K562 (cell line): ENCODE measurements around the gene EVL. TPM values are rescaled to one million over a fixed set of nuclear protein-coding genes. Genes with fewer than 3 reads are reported as not detected.

Experiments used
- ATAC-seq: fragments of 200-7000 bp; cut with Tn5 transposase; 3 replicates; pipeline ENCODE4 v1.9.1; 2020; ENCODE audit warnings: moderate library complexity
- BruUV-seq: library from RNA; stranded (reverse); fragments of 400-500 nt; replicated peaks from 2 replicates; lab custom pipeline; 2021; lab: Mats Ljungman, UMichigan
- CTCF ChIA-PET: fragments of 300-600 bp; formaldehyde crosslinking; extraction: SDS; loops from one replicate; lab custom pipeline; 2021; ENCODE audit warnings: low intra/inter-chr PET ratio; lab: Yijun Ruan, JAX
- POLR2A ChIA-PET: fragments of 300-600, 350-650 bp; sonication (Branson Sonifier 250); formaldehyde crosslinking; extraction: SDS; loops from one replicate; lab custom pipeline; 2021; ENCODE audit warnings: antibody characterized with exemption, inconsistent platforms; lab: Yijun Ruan, JAX
- DNase-seq, 4 experiments: peaks; one replicate each; pipeline versions ENCODE4 v3.0.0 to v3.0.0-alpha.2; 2011 to 2018; ENCODE audit warnings: low spot score in 3 of 4, mixed read lengths in 3 of 4; ENCODE audit errors: extremely low read depth in 1 of 4
- FAIRE-seq: peaks from 2 replicates; lab custom pipeline; 2011; peaks lifted over from hg19 to GRCh38; lab: Jason Lieb, UNC
- H2AFZ ChIP-seq: 2 replicates; pipeline ENCODE4 v1.6.0; 2011; ENCODE audit warnings: low read depth, low read length, control low read depth, inconsistent platforms
- H3K27ac ChIP-seq: fragments of 200-600 bp; 3 replicates; pipeline ENCODE4 v1.8.0; 2011; ENCODE audit warnings: low read depth, mild to moderate bottlenecking, control low read depth, inconsistent platforms, low read length, moderate library complexity, mixed read lengths; ENCODE audit errors: extremely low read depth
- H3K27me3 ChIP-seq, 2 experiments: fragments of 300-600 bp in 1 of 2; 2 replicates in 1 of 2; 3 replicates in 1 of 2; pipeline versions ENCODE4 v1.6.0 to v1.8.0; 2011; ENCODE audit warnings: inconsistent platforms in 2 of 2, low read length in 2 of 2, mild to moderate bottlenecking in 1 of 2, mixed read lengths in 1 of 2, moderate library complexity in 1 of 2; ENCODE audit not compliant: control insufficient read depth in 2 of 2, insufficient read depth in 2 of 2
- H3K36me3 ChIP-seq: fragments of 300-600 bp; 3 replicates; pipeline ENCODE4 v1.8.0; 2011; ENCODE audit warnings: mild to moderate bottlenecking, low read length, inconsistent platforms; ENCODE audit not compliant: control insufficient read depth, insufficient read depth
- H3K4me1 ChIP-seq, 2 experiments: fragments of 200-600 bp in 1 of 2; replicated peaks in 1 of 2; 2 replicates in 1 of 2; 3 replicates in 1 of 2; pipeline versions ENCODE4 v1.5.1 to v1.8.0; 2011; ENCODE audit warnings: inconsistent platforms in 2 of 2, low read length in 2 of 2, mild to moderate bottlenecking in 1 of 2, mixed read lengths in 1 of 2, moderate library complexity in 1 of 2; ENCODE audit not compliant: control insufficient read depth in 2 of 2, insufficient read depth in 2 of 2
- H3K4me2 ChIP-seq: 2 replicates; pipeline ENCODE4 v1.6.1; 2011; ENCODE audit warnings: low read length, control low read depth, inconsistent platforms, mixed read lengths; ENCODE audit not compliant: insufficient read depth
- H3K4me3 ChIP-seq: fragments of 200-600 bp; sonication (generic), shearing (Covaris generic); 2 replicates; pipeline ENCODE4 v1.5.1; 2016; ENCODE audit warnings: control low read depth, inconsistent platforms
- H3K79me2 ChIP-seq: fragments of 200-600 bp; 3 replicates; pipeline ENCODE4 v1.8.0; 2011; ENCODE audit warnings: low read length, inconsistent platforms; ENCODE audit not compliant: control insufficient read depth, insufficient read depth
- H3K9ac ChIP-seq, 2 experiments: 2 replicates each; pipeline versions ENCODE4 v1.6.0 to v1.6.1; 2011; ENCODE audit warnings: low read depth in 2 of 2, low read length in 2 of 2, control low read depth in 1 of 2, inconsistent platforms in 1 of 2, mild to moderate bottlenecking in 1 of 2, mixed read lengths in 1 of 2; ENCODE audit not compliant: insufficient read depth in 1 of 2
- H3K9me1 ChIP-seq: one replicate; pipeline ENCODE4 v1.6.0; 2011; ENCODE audit warnings: inconsistent platforms, mild to moderate bottlenecking, low read length, moderate library complexity; ENCODE audit not compliant: control insufficient read depth, insufficient read depth
- H3K9me3 ChIP-seq: replicated peaks from 2 replicates; pipeline ENCODE4 v1.5.1; 2011; ENCODE audit warnings: low read depth, low read length, inconsistent platforms; ENCODE audit not compliant: control insufficient read depth, insufficient read depth
- H4K20me1 ChIP-seq: replicated peaks from 2 replicates; pipeline ENCODE4 v1.6.1; 2011; ENCODE audit warnings: low read length, inconsistent platforms, mixed read lengths; ENCODE audit not compliant: control insufficient read depth, insufficient read depth
- CREB1 ChIP-seq, 2 experiments: sonication (generic) in 1 of 2; formaldehyde crosslinking in 1 of 2; IDR thresholded peaks; 2 replicates each; pipeline versions ENCODE4 v1.6.1 to v1.8.0; 2012 to 2022; ENCODE audit warnings: inconsistent platforms in 1 of 2, mild to moderate bottlenecking in 1 of 2, missing genetic modification reagents in 1 of 2, moderate library complexity in 1 of 2
- HDAC2 ChIP-seq: fragments of 450-650 bp; IDR thresholded peaks from 2 replicates; pipeline ENCODE4 v1.6.1; 2016; ENCODE audit warnings: mild to moderate bottlenecking
- PHB ChIP-seq: fragments of 250-450 bp; sonication (Bioruptor Pico); IDR thresholded peaks from 2 replicates; pipeline ENCODE4 v1.5.0; 2021
- TFAM ChIP-seq: fragments of 250-450 bp; sonication (Bioruptor Pico); conservative IDR thresholded peaks from 2 replicates; pipeline ENCODE4 v1.5.0; 2021; ENCODE audit warnings: mild to moderate bottlenecking, moderate library complexity
- WHSC1 ChIP-seq: IDR thresholded peaks from one replicate; pipeline ENCODE4 v1.6.1; 2012; ENCODE audit warnings: low read length, control low read depth, inconsistent platforms
- WGBS: fragments of 100-300 bp; shearing (Covaris generic); methylation state at CpG from one replicate; pipeline ENCODE4 v1.1.6; 2016; ENCODE audit warnings: low coverage, mixed read lengths; ENCODE audit not compliant: insufficient coverage; ENCODE audit errors: missing lambda C conversion rate; 5-methylcytosine and 5-hydroxymethylcytosine counted together
- in situ Hi-C: fragments of 300-500 bp; cut with MboI; formaldehyde crosslinking; loops from 4 replicates; pipeline ENCODE4 v1.15.0; 2018; ENCODE audit warnings: inconsistent platforms, mixed read lengths
- intact Hi-C: fragments of 100-400 bp; cut with micrococcal nuclease; formaldehyde crosslinking; loops from 2 replicates; pipeline ENCODE4 v1.14.2; 2022
- polyA plus RNA-seq, 8 experiments: library from polyadenylated mRNA; depleted of rRNA in 4 of 8; stranded (reverse) in 5 of 8; unstranded in 3 of 8; fragments of >200 nt; fragmentation: Nextera tagmentation in 2 of 8; fragmentation: Illumina TruSeq in 1 of 8; extraction: Ambion mirVana in 2 of 8; extraction: Trizol in 1 of 8; gene quantifications; 2 replicates each; pipeline versions ENCODE4 v1.2.1 to v1.2.3, GENCODE V29; 2011 to 2014; ENCODE audit warnings: inconsistent platforms in 1 of 8, missing spikeins in 1 of 8
- total RNA-seq, 7 experiments: library from RNA; depleted of rRNA in 6 of 7; stranded (reverse); fragments of >200 nt in 6 of 7; fragmentation: Illumina TruSeq in 2 of 7; extraction: Trizol in 2 of 7; gene quantifications; 2 replicates each; pipeline versions ENCODE4 v1.2.1 to v1.2.3, GENCODE V29; 2011 to 2021; ENCODE audit warnings: low replicate concordance in 1 of 7
- TF ChIP-seq, protein P1 (sequence below): fragments of 250-450 bp; sonication (Bioruptor Pico); IDR thresholded peaks from 2 replicates; pipeline ENCODE4 v1.8.0; 2022; ENCODE audit warnings: moderate library complexity, mild to moderate bottlenecking, inconsistent platforms
- TF ChIP-seq, protein P2 (sequence below), 2 experiments: fragments of 450-650 bp in 1 of 2; sonication (generic) in 1 of 2; formaldehyde crosslinking; conservative IDR thresholded peaks; 2 replicates each; pipeline versions ENCODE4 v1.4.0 to v1.8.1; 2020 to 2022; ENCODE audit warnings: mild to moderate bottlenecking in 1 of 2, missing genetic modification reagents in 1 of 2
- TF ChIP-seq, protein P3 (sequence below): fragments of 450-650 bp; IDR thresholded peaks from 2 replicates; pipeline ENCODE4 v1.6.1; 2016; ENCODE audit warnings: borderline replicate concordance
- TF ChIP-seq, protein P4 (sequence below): fragments of 450-650 bp; IDR thresholded peaks from one replicate; pipeline ENCODE4 v1.6.1; 2018; ENCODE audit warnings: mild to moderate bottlenecking, moderate library complexity; ENCODE audit not compliant: partially characterized antibody

The EVL gene
- total and polyA plus RNA-seq, 9 of the 15 experiments (the other 6 are each of a cell fraction or from before 2014, with no cell fraction given), result 2.9 to 43.4 (median 23.9) TPM

DNA sequence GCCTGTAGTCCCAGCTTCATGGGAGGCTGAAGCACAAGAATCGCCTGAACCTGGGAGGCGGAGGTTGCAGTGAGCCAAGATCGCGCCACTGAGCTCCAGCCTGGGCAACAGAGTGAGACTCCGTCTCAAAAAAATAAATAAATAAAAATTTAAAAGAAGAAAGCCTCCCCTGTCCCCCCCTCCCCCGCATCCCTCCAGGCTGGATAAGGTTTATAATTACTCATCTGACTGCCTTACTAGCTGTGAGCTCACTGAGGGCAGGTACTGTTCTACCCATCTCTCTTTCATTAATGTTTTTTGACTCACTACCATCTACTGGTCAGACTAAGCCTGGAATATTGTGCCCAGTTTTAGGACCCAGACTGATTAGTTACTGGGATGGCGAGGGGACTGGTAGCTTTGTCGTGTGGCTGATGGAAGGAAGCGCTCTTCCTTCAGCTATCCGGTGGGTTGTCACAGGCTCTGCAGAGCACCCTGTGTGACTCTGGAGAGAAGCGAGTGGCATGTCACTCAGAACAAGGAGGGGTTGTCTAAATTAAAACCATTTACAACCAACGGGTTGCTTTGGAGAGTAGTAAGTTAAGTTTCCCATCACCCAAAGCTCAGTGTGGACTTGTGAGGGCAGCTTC lies 16.9 kb downstream of the EVL start:
- no TSS peak for BruUV-seq
- CTCF ChIA-PET, result no interaction called here
- no peak overlapping the region for H3K9ac ChIP-seq
- POLR2A ChIA-PET, result interaction anchor here (0.5 to 1.2 kb wide), 2 partner anchors 14 to 54 kb away, joined by 3 to 5 read pairs; no protein-coding TSS in a partner anchor
- no peaks in the 10 kb centered on the region for H3K27me3 ChIP-seq
- no peaks in the 10 kb centered on the region for H3K9me3 ChIP-seq
- intact Hi-C loops, result no loop called here
- peaks cover 11% of the 10 kb centered on the region; the same call in 2 of the 3 replicates for H3K79me2 ChIP-seq
- DNase-seq, result no peak
- H3K27ac ChIP-seq, result no peak overlapping the region
- in situ Hi-C loops, result no loop called here
- TF ChIP-seq PHB (CRISPR knock-in tag), result no peak
- TF ChIP-seq CREB1 (IDR thresholded peaks at IDR 0.05), result no peak
- TF ChIP-seq CREB1 (CRISPR knock-in tag; IDR thresholded peaks at IDR 0.05), result no peak
- TF ChIP-seq, protein P1, sequence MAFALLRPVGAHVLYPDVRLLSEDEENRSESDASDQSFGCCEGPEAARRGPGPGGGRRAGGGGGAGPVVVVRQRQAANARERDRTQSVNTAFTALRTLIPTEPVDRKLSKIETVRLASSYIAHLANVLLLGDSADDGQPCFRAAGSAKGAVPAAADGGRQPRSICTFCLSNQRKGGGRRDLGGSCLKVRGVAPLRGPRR (CRISPR knock-in tag), result no peak
- TF ChIP-seq, protein P2, sequence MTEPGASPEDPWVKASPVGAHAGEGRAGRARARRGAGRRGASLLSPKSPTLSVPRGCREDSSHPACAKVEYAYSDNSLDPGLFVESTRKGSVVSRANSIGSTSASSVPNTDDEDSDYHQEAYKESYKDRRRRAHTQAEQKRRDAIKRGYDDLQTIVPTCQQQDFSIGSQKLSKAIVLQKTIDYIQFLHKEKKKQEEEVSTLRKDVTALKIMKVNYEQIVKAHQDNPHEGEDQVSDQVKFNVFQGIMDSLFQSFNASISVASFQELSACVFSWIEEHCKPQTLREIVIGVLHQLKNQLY (CRISPR knock-in tag; conservative IDR thresholded peaks at IDR 0.05), result no peak
- TF ChIP-seq, protein P3, sequence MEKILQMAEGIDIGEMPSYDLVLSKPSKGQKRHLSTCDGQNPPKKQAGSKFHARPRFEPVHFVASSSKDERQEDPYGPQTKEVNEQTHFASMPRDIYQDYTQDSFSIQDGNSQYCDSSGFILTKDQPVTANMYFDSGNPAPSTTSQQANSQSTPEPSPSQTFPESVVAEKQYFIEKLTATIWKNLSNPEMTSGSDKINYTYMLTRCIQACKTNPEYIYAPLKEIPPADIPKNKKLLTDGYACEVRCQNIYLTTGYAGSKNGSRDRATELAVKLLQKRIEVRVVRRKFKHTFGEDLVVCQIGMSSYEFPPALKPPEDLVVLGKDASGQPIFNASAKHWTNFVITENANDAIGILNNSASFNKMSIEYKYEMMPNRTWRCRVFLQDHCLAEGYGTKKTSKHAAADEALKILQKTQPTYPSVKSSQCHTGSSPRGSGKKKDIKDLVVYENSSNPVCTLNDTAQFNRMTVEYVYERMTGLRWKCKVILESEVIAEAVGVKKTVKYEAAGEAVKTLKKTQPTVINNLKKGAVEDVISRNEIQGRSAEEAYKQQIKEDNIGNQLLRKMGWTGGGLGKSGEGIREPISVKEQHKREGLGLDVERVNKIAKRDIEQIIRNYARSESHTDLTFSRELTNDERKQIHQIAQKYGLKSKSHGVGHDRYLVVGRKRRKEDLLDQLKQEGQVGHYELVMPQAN, result no peak
- TF ChIP-seq HDAC2, result no peak
- no peak for TF ChIP-seq TFAM (CRISPR knock-in tag)
- TF ChIP-seq, protein P4, sequence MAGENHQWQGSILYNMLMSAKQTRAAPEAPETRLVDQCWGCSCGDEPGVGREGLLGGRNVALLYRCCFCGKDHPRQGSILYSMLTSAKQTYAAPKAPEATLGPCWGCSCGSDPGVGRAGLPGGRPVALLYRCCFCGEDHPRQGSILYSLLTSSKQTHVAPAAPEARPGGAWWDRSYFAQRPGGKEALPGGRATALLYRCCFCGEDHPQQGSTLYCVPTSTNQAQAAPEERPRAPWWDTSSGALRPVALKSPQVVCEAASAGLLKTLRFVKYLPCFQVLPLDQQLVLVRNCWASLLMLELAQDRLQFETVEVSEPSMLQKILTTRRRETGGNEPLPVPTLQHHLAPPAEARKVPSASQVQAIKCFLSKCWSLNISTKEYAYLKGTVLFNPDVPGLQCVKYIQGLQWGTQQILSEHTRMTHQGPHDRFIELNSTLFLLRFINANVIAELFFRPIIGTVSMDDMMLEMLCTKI, result no peak
- TF ChIP-seq WHSC1, result no peak
- TF ChIP-seq, all 486 proteins: peak for 0
- H4K20me1 ChIP-seq, result no peaks in the 10 kb centered on the region
- H3K4me2 ChIP-seq, result no peak overlapping the region
- peaks cover 12% of the 10 kb centered on the region; the same call in 1 of the 3 replicates for H3K36me3 ChIP-seq
- peaks cover 17 to 20% of the 10 kb centered on the region in 2 experiments for H3K4me1 ChIP-seq
- 84% methylated on average over 10 of the region's 12 CpGs for WGBS
- no peaks in the 10 kb centered on the region for H3K9me1 ChIP-seq
- H3K4me3 ChIP-seq, result no peak overlapping the region
- H2AFZ ChIP-seq, result no peak overlapping the region
- no peak for FAIRE-seq
- no peak for ATAC-seq
